Measurements from ENCODE around the gene IFNGR1. TPM values are rescaled to one million over a fixed set of nuclear protein-coding genes. Genes with fewer than 3 reads are reported as not detected.
"Not testable (repeated sequence)": the region's sequence is repeated elsewhere in the genome, so short reads cannot be mapped to it uniquely, and the experiment has no call there.

IFNGR1 gene
- total RNA-seq, 1 donor from 2014 or later = 22.5 TPM

DNA sequence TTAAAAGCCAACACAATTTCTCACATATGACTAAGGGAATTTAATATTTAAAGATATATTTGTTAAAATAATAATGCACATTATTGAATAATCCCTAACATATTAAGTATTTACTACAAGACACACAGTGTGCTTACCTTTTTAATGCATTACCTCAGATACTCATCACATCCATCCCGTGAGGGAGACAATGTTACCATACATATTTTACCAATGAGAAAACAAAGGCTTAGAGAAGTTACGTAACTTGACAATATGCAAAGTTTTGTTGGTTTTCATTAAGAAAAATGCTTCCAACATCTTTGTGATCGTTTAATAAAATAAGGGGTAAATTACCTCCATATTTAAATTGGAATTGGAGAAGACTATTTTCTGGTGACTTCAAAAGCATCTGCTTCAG lies 4.3 kb downstream of the IFNGR1 start:
- intact Hi-C loops (cut with micrococcal nuclease) = loop anchor here (5.0 to 10.0 kb wide), 2 partner anchors 58 to 390 kb away; partner anchors contain the start of gene PEX7

DNA sequence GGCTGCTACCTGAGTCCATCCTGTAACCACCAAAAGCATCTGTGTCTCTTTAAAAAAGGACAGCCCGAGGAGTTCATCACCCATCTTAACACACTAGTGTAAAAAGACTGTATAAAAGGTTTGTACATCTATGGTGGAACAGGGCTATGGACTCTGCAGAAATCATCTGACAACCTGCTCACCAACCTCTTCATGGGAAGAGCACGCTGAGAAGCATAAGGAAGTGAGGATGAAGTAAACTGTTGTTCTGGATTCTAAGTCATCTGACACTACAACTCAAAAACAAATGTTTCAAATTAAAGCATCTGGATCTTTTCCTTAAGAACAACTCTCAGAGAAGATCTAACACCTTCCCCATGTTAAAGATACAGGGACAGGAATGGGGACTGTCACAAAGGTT lies 5.4 kb downstream of the IFNGR1 start:
- intact Hi-C loops (cut with micrococcal nuclease) = loop anchor here (10.0 kb wide), 1 partner anchor 389 kb away; the partner anchor contains the start of gene PEX7

DNA sequence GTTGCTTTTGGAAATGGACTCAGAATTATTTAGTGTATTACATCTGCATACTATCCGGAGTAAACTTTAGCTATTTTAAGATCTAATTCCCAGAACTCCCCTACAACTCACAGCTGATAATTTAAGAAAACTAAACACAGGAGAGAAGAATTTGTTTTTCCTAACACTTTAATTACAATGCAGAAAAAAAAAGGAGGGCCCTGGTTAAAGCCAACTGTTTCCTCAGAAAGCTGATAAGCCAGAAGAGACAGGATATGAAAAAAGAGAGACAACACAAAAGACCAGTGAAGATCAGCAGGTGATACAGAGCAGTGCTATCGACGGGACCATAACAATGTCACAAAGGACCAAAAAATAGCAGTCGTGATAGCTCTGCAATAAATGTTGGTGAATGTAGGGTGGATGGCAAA lies 5.8 kb downstream of the IFNGR1 start:
- intact Hi-C loops (cut with micrococcal nuclease) = loop anchor here (10.0 kb wide), 1 partner anchor 389 kb away; the partner anchor contains the start of gene PEX7

DNA sequence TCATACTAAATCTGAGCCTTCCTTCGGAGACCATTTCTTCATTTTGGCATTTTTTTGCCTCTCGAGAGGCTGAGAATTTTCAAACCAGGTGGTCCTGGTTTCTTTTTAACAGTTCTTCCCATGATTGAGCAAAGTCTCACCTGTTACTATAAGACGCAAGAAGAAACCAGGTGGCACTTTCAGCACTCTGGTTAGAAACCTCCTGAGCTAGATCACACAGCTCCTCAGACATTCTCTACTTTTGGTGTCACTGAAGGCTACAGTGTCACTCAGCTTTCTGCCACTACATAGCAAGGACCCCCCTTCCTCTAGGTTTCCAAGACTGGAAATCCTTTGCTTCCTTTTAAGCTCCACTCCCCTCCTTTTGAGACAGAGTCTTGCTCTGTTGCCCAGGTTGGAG lies 7.3 kb downstream of the IFNGR1 start:
- intact Hi-C loops (cut with micrococcal nuclease) = loop anchor here (10.0 kb wide), 1 partner anchor 387 kb away; the partner anchor contains the start of gene PEX7

DNA sequence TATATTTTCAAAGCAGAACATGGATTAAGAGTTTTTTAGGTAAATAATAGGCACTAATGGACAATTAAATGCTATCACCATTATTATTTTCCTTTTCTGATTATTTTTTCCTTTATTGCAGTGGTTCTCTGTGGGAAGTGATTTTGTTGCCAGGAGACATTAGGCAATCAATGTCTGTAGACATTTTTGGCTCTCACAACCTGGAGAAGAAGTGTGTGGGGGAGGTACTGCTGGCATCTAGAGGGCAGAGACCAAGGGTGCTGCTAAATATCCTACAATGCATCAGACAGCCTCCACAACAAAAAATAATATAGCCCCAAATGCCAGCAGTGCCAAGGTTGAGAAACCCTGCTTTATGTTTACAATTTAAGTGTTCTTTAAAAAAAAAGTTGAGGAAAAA lies 8.3 kb downstream of the IFNGR1 start:
- intact Hi-C loops (cut with micrococcal nuclease) = loop anchor here (10.0 kb wide), 1 partner anchor 386 kb away; the partner anchor contains the start of gene PEX7

DNA sequence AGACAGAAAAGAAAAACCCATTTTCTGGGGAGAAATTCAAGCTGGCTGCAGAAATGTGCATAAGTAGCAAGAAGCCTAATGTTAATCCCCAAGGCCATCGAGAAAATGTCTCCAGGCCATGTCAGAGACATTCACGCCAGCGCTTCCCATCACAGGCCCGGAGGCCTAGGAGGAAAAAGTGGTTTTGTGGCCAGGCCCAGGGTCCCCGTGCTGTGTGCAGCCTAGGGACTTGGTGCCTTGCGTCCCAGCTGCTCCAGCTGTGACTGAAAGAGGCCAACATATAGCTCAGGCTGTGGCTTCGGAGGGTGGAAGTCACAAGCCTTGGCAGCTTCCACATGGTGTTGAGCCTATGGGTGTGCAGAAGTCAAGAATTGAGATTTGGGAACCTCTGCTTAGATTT lies 10.9 kb downstream of the IFNGR1 start:
- intact Hi-C loops (cut with micrococcal nuclease) = no loop called here

DNA sequence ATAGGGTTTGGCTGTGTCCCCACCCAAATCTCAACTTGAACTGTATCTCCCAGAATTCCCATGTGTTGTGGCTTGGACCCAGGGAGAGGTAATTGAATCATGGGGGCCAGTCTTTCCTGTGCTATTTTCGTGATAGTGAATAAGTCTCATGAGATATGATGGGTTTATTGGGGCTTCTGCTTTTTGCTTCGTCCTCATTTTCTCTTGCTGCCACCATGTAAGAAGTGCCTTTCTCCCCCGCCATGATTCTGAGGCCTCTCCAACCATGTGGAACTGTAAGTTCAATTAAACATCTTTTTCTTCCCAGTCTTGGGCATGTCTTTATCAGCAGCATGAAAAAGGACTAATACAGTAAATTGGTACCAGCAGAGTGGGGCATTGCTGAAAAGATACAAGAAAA lies 11.7 kb downstream of the IFNGR1 start:
- intact Hi-C loops (cut with micrococcal nuclease) = not testable (repeated sequence)

DNA sequence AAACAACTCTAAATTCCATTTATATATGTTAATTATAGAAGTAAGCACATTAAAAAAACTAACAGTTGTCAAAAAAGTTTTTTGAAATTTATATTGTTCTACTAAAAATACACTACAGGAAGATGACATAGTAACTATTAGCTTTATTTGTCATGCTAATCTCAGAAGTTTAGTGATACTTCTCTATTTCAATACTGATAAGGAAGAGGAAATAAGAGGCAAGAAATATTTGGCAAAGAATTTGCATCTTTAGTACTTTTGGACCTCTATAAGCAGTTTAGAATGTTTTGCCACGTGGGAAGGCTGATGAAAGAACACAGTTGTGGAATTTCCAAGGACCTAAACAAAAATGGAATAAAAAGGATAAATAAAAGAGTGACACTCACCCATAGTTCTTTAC lies 12.6 kb downstream of the IFNGR1 start:
- intact Hi-C loops (cut with micrococcal nuclease) = no loop called here

DNA sequence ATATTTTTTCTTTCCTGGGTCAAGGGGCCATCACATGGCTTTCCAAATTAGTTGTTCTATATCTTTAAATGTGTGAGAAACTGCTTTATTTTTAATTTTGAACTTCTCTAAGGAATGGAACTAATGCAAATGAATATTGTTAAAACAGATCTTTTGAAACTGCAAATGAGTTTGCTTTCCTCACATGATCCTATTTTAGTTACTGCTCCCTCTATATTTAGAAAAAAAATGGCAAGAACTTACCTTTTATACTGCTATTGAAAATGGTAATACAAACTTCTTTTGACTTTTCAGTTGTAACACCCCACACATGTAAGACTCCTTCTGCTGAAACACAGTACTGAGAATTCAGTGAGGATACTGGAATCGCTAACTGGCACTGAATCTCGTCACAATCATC lies 15.9 kb downstream of the IFNGR1 start:
- intact Hi-C loops (cut with micrococcal nuclease) = no loop called here

DNA sequence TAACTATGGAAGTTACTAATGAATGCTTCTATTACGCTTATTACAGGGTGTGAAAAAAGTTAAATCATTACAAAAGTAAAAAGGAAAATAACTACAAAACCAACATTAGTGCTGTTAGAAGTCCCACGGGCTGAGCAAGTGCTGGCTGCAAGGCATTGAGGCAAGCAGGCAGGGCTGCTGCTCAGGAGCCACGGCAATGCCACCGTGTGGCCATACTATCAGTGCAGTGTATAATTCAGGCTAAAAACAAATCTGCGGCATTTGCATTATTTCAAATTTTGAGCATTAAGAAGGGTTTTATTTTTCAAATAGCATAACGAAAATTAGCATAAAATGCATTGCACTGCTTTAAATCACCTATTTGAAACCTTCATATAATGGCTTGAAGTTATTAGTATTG lies 17.1 kb downstream of the IFNGR1 start:
- intact Hi-C loops (cut with micrococcal nuclease) = no loop called here

DNA sequence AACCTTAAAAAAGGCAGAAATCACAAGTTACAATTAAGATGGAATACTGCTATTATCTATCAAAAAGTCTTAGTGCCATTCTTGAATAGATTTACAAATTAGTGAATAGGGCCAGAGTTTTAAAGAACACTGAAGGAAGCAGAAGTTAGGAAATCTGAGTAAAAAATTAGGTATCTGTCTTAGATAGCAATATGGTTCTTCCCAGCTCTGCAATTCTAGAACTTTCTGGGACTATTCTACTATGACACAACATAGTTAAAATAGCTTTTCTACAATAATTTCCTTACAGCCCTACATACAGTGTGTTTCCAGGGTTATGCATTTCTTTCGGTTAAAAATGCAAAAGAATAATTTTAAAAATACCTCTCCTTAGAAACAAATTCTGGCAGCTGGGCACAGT lies 18.2 kb downstream of the IFNGR1 start:
- intact Hi-C loops (cut with micrococcal nuclease) = no loop called here

DNA sequence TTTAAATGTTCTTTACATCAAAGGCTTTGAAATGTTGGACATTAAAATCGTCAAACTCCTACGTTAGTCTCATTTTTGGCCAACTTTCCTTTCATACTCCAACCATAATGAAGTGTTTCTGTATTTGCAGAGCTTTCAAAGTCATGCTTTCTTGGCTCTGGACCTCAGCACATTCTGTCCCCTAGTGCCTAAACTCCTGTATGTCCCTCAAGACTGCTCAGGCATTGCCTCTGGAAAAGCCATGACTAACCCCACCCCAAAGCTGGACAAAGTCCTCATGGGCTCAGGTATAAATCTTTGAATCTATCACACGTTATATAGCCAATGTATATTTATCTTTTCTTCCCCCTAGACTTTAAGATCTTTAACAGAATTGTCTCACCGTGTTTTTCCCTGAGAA lies 18.9 kb downstream of the IFNGR1 start:
- intact Hi-C loops (cut with micrococcal nuclease) = no loop called here

DNA sequence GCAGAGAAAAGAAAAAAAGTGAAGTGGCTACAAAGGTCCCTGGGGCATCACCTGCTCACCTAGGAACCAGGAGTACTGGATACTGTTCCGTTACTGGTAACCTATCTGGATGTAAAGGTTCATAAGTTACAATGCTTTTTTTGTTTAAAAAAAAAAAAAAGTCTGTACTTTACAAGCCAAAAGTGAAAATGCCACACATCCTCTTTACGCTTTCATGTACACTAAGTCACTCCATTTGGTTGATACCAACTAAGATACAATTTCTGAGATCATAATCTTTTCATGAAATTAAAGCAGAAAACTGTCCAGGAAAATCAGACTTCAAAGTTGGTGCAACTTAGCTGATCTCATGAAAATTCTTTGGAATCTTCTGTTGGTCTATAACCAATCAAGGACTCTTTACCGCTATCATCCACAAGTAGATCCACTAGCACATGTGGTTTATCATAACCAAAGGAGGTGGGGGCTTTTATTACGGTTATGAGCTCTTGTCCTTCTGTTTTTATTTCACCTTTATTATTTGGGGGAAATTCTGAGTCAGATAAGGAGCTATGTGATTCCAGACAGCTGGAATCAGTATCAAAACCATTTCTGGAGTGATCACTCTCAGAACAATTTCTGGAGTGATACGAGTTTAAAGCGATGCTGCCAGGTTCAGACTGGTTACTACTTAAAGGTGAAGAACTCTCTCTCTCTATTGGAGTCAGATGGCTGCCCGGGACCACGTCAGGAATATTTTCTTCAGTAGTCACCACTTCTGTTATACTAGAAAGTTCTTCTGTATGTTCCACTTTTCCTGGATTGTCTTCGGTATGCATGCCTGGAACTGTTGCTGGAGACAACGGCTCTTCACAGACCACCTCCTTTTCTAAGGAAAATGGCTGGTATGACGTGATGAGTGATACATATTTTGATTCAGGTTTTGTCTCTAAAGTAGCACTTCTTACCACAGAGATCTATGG lies 21.2 kb downstream of the IFNGR1 start:
- intact Hi-C loops (cut with micrococcal nuclease) = loop anchor here (5.0 kb wide), 2 partner anchors 34 to 41 kb away; no protein-coding TSS in a partner anchor

DNA sequence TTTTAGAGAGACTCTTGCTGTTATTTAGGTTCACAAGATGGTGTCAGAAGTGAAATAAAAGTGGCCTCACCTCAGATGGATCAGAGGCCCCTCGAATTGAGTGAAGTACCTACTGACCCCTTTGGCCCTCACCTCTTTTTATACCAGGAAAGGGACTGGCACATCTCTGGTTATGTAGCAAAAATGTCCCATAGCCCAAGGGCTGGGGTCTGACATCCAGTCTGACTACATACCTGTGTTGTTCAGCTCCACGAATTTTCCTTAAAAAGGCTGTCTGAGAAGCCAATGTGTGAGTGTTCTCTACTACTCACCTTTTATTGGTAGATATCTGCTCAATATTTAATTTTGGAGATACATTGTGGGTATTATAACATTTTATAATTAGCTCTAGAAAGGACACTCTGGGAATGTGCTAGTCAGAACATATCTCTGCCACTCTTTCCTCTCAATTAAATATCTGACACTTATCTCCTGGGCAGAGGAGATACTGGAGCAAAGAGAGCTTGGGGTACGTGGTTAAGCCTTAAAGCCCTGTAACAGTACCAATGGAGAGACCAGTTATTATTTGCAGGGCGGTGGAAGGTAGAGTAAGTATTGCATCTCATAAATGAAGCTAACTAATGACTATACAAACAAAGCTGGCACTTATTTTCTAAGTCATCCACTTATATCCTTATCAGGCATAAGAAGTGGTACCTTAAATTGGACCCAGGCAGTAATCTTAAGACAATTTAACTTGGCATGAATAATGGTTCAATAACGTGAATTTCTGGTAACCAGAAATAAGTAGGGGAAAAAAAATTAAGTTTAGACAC lies 25.7 kb downstream of the IFNGR1 start:
- intact Hi-C loops (cut with micrococcal nuclease) = no loop called here

DNA sequence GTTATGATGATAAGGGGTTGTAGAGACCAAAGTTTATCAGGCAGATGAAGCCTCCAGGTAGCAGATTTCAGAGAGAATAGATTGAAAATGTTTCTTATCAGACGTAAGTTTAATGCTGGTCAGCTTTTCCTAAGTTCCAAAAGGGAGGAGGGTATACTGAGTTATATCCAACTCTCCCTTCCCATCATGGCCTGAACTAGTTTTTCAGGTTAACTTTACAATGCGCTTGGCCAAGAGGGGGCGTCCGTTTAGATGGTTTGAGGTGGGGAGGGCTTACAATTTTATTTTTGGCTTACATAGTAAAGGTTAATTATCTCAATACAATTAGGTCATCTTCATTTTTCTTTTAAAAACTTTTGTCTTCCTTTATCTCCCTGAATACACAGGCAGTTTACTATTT lies 26.4 kb downstream of the IFNGR1 start:
- intact Hi-C loops (cut with micrococcal nuclease) = no loop called here

DNA sequence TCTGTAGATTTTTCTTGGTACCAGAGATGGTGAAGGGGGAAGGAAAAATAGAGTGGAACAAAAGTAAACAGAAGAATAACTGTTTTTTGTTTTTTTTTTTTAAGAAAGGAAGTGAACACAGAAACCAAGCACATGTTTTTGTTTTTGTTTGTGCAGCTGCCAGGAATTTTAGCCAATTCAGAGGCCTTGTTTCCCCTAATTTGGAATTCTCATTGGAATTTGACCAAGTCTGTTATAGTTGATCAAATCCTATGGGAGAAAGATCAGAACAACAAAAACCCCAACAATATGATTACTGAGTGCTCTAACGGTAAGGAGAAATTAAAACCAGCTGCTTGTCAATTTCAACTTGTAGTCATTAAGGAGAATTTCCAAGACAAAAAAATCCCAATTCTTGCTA lies 27.5 kb downstream of the IFNGR1 start:
- intact Hi-C loops (cut with micrococcal nuclease) = no loop called here

DNA sequence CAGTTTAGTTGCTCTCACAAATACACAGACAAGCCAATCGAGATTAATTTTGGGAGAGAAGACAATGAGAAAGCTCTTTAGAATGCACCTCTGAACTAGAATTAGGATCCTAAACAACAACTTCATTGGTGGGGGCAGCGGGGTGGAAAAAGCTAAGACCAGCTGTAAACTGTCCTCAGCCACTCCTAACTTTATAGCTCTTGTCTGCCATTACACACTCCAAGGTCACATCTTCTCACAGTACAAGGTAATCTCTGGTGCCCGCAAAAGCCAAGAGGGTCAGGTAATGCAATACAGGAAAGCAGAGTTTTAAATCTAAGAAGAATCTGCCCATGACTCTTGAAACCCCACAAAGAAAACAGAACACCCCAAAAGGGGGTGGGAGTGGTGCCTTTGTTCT lies 27.9 kb downstream of the IFNGR1 start:
- intact Hi-C loops (cut with micrococcal nuclease) = no loop called here

DNA sequence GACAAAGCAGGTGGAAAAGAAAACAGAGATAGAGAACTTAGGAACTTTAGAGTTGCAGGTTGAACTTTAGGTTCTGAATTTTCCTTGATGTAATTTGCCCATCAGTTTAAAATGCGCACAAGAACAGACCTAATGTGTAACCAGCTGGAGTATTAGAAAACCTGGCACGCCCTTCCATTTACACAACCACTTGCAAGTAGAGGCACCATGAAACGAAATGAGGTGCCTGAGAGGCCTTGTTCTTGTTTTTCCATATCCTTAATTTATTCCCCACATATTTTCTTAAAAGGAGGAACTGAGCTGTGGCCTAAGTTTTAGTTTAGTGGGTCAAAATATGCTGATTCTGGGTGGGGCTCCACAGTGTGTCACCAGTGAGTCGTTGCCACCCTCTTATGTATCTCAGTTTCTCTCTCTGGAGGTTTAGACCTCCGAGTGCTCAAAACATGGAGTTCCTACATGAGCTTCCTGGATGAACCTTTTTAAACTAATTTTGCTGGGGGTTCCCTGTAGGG lies 28.5 kb downstream of the IFNGR1 start:
- intact Hi-C loops (cut with micrococcal nuclease) = no loop called here

DNA sequence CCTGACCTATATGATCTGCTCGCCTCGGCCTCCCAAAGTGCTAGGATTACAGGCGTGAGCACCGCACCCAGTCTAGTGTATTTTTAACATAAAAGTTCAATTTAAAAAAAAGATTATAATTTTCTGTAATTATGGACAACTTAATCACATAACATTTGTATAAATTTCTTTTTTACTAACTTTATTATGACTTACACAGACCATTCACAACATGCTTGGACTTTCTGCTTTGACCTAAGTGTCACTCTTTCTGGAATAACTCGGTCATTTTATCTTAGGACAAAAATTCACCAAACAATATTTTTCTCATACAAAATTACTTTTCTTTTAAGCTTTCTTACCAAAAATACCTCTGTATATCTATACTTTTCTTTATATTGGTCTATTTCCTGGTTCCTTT lies 30.3 kb downstream of the IFNGR1 start:
- intact Hi-C loops (cut with micrococcal nuclease) = no loop called here

DNA sequence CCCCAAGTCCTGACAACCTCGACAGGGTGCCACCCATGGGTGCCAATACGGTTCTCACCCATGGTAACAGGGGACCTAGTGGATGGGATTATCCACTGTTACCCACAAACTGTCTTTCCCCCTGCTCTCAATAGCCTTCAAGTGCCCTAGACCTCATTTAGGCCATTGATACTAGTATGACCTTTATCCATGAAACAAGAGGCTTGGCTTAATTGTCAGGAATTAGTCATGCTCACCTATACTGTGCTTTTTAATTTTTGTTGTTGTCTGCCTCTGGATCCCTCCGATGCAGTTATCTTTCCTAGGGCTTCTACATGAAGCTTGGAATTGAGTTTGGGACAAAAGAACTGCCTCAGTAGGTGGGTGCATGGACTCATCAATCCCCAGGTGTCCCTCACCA lies 33.9 kb downstream of the IFNGR1 start:
- intact Hi-C loops (cut with micrococcal nuclease) = no loop called here

DNA sequence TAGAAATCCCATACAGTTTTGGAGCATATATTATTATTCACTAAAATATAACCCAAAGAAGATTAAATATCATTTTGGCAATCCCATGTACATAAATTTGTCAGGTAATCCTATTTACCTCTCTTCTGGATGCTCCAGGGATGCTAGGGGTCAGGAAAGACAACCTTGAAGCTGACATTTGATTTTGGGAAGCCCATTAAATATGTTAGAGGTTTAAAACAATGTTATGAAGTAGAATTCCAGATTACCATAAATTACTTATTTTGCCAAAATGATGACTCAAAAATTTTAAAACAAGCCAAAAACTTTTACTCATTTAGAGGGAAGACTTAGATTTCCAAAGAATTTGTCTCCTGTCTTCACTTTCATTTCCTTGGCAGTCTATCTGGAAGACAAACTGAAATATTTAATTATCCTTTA lies 36.5 kb downstream of the IFNGR1 start:
- intact Hi-C loops (cut with micrococcal nuclease) = no loop called here
